GM12873 (cell line): Measurements from ENCODE around the gene PSMA1.

Source experiments
- TF ChIP-seq, protein P1 (sequence below): IDR thresholded peaks from 2 replicates; pipeline ENCODE4 v1.5.1; 2012; ENCODE audit warnings: low read depth, mild to moderate bottlenecking, moderate library complexity, low read length, control low read depth; ENCODE audit not compliant: insufficient read depth; ENCODE audit errors: missing control alignments

Gene PSMA1

DNA sequence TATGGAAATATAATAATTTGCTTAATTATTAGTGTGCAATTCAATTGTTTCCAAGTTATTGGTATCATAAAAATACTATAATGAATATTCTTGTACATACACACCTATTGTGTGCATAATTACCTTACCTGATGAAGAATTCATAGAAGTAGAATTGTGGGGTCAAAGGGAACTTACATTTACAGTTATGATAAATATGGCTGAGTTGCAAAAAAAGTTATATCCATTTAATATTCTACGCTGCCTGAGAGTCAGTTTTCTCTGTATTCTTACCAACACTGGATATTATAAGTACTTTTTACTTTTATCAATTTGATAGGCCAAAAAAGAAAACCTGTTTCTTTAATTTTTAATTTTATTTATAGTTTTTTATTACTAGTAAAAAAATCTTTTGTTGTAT, 2.1 kb upstream of the PSMA1 start:
- TF ChIP-seq, protein P1, sequence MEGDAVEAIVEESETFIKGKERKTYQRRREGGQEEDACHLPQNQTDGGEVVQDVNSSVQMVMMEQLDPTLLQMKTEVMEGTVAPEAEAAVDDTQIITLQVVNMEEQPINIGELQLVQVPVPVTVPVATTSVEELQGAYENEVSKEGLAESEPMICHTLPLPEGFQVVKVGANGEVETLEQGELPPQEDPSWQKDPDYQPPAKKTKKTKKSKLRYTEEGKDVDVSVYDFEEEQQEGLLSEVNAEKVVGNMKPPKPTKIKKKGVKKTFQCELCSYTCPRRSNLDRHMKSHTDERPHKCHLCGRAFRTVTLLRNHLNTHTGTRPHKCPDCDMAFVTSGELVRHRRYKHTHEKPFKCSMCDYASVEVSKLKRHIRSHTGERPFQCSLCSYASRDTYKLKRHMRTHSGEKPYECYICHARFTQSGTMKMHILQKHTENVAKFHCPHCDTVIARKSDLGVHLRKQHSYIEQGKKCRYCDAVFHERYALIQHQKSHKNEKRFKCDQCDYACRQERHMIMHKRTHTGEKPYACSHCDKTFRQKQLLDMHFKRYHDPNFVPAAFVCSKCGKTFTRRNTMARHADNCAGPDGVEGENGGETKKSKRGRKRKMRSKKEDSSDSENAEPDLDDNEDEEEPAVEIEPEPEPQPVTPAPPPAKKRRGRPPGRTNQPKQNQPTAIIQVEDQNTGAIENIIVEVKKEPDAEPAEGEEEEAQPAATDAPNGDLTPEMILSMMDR, result no peak

DNA sequence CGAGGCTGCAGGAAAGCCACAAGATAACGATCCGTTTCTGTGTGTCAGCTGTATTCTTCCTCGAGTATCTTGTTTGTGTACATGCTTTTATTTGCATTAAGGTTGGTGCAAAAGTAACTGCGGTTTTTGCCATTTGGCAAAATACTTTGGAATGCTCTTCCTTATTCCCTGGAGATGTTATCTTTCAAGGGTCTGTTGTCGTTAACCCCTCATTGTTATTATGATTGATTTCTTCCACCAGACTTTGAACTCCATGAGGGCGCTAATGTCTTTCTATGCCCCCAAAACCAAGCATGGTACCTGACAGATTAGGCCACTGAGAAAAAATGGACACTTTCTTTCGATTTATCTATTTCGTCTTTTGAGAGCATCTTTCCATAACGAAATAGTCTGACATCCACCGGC, 563 bp upstream of the PSMA1 start:
- TF ChIP-seq, protein P1, result no peak

DNA sequence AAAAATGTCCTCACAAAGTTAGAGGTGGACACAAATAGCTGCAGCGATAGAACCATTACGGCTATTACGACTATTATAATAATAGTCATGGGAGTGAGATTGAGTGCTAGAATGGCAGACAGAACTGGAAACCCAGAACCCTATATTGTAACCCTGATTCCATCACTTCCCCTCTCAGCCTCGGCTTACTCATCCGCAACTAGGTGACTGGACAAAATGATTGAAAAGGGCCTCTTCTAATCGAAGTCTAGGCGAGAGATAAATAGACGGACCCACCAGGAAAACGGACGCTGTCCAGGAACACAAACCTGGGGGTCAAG, 629 bp downstream of the PSMA1 start:
- TF ChIP-seq, protein P1, result no peak

DNA sequence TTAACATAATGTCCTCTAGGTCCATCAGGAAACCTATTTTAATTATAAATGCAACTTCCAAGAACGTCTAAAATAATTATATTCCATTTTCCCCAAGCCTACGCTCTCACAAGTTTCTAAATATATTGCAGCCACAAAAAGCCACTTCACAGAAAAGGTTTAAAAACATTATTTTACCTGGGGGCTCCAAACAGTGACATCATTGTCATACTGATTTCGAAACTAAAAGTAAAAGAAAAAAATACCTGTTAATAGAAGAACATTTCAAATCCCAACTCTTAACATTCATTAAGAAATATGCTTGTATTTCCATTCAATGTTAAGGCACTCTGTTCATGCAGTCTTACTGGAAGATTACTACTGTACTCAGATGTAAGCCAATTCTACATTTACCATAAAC, 1.4 kb downstream of the PSMA1 start:
- TF ChIP-seq, protein P1, result no peak

DNA sequence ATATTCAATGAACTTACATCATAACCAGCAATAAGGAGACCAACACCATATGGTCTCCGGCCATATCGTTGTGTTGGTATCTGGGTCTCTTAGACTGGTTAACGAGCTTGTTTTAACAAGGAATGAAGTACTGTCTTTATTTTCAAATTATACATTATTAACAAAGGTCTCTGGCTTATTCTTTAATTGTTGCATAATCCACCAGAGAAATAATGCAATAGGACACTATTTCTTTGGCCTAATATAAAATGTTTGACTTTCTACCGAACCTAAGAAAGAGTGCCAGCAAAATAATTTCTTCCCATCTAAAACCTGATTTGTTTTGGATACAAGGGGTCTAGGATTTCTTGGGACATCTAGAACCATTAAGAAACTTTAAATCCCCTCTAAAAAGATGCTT, 6.4 kb downstream of the PSMA1 start:
- TF ChIP-seq, protein P1, result no peak

DNA sequence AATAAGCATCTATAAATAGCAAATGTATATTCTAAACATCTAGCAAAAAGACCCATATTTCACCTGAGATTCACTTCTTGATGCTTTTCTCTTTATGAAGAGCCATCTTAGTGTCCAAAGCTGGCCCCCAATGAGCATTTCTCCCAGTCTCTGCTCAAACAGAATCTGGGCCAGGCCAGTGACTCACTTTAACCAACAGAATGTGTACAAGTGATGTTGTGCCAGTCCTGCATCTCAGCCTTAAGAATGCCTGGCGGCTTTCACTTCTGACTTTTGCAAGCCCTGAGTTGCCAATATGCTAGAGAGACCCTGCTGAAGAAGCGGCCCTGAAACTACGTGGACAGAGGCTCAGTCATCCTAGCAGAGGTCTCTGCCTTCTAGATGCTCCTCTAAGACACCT, 13.7 kb downstream of the PSMA1 start:
- TF ChIP-seq, protein P1, result no peak

DNA sequence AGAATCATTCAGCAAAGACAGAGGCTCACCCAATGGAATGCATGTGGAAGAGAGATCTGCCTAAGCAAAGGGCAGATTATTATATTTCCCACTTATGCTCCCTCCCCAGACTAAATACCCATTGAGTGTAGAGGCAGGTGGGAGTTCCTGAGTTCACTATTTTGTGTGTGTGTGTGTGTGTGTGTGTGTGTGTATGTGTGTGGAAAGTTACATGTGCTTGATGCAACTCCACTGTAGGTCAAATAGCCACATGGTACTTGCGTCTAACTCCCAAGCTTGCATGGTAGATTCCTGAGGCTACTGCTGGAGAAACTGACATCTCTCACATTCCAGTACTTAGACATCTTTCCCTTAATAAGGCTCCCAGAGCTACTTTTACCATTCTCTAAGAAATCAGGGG, 17.2 kb downstream of the PSMA1 start:
- TF ChIP-seq, protein P1, result no peak

DNA sequence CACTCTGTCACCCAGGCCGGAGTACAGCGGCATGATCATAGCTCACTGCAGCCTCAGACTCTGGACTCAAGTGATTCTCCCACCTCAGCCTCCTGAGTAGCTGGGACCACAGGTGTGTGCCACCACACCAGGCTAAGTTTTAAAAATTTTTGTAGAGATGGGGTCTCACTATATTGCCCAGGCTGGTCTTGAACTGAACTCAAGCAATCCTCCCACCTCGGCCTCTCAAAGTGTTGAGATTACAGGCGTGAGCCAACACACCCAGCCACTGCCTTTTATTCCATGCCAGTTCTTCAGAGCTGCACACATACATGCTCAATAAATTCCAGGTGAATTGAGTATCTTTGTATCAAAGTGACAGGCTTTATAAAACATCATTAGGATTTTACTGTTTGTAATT, 18.1 kb downstream of the PSMA1 start:
- TF ChIP-seq, protein P1, result no peak
